HG02610 (cell line): ENCODE measurements around the gene SLC25A26.
"Not testable (repeated sequence)": the region's sequence is repeated elsewhere in the genome, so short reads cannot be mapped to it uniquely, and the experiment has no call there.

Source experiments
- ATAC-seq: cut with Tn5 transposase; IDR thresholded peaks from one replicate; pipeline ENCODE4 v1.9.1; 2021; ENCODE audit warnings: mild to moderate bottlenecking, moderate library complexity; ENCODE audit not compliant: unreplicated experiment

Gene SLC25A26

DNA sequence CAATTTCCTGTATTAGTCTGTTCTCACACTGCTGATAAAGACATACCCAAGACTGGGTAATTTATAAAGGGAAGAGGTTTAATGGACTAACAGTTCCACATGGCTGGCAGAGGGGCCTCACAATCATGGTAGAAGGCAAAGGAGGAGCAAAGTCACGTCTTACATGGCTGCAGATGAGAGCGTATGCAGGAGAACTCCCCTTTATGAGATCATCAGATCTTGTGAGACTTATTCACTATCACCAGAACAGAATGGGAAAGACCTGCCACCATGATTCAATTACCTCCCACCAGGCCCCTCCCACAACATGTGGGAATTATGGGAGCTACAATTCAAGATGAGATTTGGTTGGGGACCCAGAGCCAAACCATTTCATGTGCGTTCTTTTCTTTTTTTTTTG is 5.3 kb downstream of the SLC25A26 start:
- ATAC-seq = not testable (repeated sequence)

DNA sequence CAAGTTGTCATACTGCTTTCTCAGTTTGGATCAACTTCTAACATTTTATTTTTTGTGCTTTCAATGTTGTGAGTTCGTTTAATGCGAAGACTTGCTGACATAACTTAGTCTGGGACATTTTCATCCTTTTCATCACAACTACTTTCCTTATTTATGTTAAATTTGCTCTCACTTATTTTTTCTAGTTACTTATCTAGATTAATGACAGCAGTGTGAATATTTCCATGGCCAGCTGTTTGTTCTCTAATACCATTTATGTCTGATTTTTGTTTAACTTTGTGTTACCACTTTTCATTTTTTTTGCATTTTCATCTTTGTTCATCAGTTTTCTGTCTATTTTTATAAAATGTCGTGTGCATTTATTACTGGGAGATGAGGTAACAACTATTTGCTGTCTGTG is 6.2 kb downstream of the SLC25A26 start:
- no peak for ATAC-seq

DNA sequence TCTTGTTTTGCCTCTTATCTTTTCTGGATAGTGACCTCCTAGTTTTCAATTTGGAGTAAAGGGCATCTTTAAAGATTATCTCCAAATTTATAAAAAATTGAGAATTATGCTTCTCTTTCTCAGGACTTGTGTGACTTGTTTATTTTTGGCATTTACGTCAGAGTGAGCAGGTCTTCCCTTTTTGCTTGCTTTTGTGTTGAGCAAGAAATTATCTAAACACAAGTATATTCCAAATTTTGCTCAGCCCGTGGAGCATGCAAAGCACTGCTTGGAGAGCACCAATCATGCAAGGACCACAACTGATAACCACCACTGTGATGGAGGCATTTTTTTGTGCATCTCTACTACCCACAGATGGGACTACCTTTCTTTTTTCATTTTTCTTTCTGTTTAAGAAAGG is 7.1 kb downstream of the SLC25A26 start:
- no peak for ATAC-seq

DNA sequence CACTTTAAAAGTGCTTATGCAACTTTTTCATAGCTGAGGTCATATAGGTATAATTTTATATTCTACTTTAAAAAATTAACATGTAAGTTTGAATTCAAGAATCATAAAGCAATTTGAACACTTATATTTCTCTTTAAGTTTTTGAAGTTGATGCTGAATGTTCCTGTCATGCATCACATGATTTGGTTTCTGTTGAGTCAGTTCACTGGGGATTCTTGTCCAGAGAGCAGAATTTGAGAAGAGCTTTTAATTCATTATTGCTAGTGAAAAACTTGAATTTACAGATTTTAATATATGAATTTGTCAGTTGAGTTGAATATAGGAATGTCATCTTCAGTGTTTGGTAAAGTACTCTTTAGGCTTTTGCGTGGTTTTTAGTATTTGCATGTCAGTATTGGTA is 7.9 kb downstream of the SLC25A26 start:
- peak; percentile 42 for ATAC-seq

DNA sequence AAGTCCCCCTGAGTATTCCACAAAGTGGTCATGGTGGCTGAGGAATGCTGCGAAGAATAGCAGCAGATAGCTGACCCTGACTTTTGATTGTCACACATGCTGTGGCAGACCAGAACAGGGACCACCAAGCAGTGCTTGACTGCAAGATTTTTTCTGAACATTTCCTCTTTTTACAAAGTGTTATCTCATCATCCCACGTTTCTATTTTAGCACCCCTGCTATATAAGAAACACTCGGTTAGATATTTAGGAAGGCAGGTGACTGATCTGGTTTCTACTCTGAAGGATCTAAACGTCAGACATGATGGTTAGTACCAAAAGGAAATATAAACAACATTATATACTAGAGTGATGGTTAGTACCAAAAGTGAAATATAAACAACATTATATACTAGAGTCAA is 9.1 kb downstream of the SLC25A26 start:
- no peak for ATAC-seq

DNA sequence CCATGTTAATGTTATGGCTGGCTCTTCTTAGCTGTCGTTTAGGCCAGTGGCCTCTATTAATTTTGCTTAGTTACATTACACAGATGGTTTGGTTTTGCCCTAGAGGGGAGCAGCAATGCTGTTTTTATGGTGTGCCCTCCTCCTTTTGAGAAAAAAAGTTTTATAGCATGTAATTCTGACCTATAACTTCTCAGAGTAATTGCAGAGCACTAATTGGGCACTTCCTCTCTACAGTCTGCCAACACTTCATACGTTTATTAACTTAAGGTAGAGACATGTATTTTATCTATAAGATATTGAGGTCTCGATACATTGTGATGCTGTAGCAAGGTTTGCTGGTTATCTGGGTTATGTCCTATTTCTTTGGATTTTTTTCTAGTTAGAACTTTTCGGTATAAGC is 12.2 kb downstream of the SLC25A26 start:
- no peak for ATAC-seq

DNA sequence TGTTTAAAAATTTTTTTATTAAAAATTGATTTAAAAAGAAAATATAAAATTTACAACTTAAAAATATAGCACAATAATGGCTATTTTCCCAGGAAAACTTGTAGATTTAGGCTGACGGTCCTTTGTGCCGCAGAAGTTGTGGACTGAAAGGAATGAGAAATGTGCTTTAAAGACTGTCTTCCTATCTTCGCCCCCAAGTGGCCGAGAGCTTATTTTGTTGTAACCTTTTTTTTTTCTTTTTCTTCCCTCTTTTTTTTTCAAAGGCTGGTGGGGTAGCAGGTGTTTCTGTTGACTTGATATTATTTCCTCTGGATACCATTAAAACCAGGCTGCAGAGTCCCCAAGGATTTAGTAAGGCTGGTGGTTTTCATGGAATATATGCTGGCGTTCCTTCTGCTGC is 15.5 kb downstream of the SLC25A26 start:
- ATAC-seq = no peak

DNA sequence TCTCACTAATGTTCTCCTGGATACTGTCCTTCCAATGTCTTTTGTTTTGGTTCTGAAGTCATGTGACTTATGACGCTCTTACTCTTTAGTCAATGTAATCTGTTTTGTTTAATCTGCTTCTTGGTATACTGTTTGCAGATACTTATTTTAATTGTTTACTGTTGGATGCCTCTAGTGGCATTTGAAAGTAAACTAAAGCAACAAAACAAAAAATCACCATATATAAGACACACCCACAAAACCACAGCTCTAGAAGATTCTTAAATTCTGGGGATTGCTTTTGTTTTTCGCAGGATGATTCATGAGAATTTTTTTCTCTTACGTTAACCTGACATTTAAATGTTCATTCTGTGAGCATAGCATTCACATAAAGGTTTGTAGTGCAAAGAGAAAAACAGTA is 16.8 kb downstream of the SLC25A26 start:
- no peak for ATAC-seq

DNA sequence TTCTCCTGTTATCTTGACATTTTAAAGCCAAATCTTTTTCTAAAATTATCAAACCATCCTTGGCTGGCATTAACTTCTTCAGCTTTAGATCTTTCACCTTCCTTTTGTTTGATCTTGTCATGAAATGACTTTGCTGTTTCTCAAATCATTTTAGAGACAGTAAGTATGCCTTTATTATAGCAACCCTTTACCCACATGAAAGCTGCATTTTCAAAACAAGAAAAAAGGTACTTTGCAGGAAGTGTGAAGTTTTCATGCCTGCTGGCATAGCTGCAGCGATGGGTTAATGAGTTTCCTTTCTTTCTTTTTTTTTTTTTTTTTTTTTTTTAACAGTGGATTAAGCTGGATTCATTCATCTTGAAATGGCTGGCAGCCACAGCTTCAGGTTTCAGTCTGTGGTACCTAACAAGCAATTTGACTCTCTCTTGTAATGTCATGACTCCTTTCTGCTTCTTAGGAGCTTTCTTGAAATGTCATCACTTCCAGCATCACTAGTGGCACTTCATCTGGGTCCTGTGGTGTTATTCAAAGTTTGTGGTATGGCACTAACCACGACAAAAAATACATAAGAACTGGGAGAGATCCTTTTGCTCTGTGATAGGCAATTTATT is 18.8 kb downstream of the SLC25A26 start:
- peak; percentile 78 for ATAC-seq

DNA sequence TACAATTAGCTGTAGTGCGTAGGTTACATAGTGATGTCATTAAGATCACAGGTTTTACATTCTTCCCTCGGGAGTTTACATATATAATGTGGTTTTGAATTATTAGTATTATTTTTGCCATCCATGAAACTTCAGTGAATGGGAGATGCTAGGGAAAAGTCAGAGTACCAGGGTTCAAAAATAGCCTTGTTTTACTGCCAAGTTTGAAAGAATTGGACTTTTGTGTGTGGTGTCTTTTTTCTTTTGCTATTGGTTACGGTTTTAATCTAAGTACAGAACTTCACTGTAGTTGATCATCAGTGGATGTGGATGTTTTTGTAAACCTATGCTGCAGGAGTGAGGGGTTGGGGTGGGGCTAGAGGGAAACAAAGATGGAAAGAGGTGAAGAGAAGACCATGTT is 20.7 kb downstream of the SLC25A26 start:
- no peak for ATAC-seq

DNA sequence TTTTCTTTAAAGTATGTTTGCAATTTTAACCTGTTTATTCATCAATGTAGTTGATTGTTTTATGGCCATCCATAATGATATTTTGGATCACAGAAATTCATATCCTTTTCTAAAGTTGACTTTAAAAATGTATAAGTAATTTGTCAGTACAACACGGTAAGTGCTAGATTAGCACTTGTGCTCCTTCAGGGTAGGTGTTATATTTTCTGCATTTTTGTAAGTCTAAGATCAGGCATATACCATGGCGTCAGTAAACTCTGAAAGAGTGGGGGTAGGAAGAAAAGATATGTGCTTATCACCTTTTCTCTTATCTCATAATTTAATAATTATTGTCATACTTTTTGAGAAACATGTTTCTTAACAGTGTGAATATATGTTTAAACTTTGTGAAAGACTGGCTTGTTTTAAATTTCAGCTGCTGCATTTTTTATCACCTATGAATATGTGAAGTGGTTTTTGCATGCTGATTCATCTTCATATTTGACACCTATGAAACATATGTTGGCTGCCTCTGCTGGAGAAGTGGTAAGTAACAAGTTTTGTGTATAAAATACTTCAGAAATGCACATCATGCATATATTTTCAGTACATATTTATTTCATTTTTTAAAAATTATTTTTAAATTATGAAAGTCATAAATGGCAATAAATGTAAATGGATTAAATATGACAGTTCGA is 22.1 kb downstream of the SLC25A26 start:
- ATAC-seq = no peak

DNA sequence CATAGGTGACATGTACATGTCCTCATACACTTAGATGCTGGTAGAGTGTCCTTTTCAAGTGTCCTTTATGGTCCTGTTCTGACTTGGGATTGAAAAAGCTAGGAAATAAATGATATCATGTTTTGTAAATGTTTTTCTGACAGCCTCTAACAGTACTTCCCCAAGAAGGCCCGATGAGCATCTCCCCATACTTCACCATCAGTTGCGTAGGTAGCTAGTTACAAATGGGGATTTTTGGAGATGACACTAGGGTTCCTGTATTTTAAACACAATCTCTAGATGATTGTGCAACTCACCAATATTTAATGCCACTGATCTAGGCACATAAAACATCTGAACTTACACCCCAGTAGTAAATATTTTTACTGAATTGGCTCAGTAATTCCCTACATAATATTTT is 27.8 kb downstream of the SLC25A26 start:
- ATAC-seq = no peak

DNA sequence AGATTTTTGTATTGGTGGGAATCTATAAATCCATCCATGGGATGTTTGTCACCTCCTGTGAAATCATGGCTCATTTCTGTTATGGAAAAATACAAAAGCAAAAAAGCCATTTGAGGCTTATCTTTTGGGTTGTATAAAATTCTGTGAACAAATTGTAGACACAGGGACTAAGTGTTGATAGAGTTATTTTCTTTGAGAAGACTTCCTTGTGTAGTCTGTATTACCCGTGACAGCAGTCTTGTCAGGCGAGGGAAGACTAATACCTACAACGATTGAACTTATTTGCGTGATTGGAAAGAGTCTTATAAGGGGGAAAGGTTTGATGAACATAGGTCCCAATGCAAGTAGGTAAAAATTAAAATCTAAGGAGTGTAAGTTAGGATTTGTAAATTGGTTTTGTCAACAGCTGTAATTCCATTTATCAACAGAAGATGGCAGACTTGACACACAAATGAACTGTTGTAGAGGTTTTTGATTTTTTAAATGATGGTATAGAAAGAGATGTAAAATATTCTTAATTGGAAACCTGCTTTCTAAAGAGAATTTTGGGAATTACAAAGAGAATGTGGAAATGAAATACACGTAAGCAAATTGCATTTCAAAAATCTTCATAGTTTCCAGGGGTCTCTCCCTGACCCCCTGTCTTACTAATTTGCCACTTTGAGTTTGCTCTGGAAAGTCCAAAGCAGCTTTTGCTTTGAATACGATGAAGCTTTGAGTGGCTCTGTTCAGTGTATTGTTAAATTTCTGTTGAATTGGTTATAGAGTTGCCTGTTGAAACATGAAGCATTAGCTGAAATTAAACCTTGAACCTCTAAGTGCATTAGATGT is 33.2 kb downstream of the SLC25A26 start:
- ATAC-seq = no peak

DNA sequence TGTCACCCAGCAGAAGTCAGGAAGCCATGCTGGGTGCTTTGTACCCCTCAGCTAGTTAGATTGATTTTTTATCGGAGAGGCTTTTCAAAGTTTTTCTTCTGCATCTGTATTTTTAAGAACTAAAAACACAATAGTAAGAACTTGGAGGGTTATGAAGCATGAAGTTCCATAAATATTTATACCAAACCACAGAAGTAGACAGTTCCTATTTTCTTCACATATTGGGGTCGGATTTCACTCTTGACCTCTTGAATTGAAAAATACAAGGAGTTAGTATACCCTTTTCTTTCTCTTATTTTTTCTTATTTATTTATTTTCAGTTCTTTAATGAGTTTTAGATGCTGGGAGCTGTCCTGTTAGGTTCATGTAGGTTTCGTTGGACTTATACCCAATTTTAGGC is 35.1 kb downstream of the SLC25A26 start:
- ATAC-seq = no peak

DNA sequence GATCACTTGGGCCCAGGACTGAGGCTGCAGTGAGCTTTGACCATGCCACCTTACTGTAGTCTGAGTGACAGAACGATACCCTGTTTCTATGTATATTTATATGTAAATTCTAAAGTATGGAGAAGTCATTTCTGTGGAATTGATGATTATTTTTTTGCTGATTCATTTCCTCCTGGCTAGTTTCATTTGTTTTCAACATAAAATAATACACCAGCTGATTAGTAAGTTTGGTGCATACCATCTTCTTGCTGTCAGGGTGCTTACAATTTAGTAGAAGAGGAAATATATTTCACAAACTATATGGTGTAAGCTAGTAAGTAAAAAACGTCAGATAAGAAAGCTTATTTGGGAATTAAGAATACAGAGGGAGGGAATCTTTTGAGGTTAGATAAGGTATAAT is 36.0 kb downstream of the SLC25A26 start:
- ATAC-seq = no peak

DNA sequence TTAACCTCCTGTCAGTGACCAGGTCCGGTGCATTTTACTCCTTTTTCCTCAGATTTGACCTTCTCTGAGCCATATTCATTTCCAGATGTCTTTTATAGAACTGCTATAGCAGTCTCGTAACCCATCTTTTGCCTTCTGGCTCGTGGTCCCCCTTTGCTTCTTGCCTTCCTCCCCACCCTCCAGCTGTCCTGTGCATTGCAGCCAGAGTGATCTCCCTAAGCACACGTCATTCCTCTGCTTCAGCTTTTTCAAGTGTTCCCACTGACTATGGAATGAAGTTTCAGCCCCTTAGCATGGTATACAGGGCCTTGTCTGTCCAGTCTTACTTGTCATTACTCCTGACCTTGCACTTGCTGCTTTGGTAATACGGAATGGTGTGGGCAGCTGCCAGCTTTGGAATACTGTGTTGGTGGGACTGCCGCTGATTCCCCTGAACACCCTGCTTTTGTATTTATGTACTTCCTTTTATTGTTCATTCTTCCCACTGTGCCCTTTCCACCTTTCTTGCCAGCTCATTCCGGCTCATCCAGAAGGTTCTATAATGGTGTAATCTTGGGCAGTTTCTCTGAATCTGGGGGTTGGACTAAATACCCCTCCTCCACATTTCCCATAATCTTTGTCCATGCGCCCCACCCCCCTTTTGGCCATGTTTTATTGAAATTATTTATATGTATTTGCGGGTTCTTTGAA is 38.9 kb downstream of the SLC25A26 start:
- no peak for ATAC-seq

DNA sequence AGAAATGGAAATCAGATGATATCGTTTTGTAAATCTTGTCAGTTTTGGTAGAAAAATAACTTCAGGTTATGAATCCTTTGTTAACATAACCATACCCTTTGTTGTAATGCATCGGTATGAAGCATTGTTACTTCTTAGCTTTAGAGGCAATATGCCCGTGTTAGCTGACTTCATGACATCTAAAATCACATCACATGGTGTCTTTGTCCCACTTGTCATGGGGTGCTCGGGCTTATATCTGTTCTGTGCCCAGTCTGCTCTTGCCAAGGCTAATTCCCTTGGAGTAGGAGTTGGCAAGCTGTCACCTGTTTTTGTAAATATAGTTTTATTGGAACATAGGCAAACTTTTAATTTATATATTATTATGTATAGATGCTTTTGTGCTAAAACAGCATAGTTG is 39.6 kb downstream of the SLC25A26 start:
- ATAC-seq = no peak

DNA sequence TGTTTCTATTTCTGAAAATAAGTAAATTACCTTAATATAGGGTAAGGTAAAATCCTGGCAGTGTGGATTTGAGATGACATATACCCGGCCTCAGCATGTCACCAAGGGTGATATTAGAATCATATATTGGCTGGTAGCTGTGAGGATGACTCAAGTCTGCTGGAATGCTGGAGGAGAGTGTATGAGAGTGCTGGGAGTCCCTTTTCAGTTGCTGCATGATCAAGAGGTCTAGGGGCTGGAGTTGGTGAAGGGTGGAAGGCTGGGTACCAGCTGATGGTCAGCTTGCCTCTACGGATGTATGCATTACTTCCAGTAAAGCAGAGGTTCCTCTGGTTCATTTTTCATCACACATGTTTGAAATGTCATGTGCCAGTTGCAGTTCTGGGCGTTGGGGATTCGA is 40.6 kb downstream of the SLC25A26 start:
- ATAC-seq = no peak

DNA sequence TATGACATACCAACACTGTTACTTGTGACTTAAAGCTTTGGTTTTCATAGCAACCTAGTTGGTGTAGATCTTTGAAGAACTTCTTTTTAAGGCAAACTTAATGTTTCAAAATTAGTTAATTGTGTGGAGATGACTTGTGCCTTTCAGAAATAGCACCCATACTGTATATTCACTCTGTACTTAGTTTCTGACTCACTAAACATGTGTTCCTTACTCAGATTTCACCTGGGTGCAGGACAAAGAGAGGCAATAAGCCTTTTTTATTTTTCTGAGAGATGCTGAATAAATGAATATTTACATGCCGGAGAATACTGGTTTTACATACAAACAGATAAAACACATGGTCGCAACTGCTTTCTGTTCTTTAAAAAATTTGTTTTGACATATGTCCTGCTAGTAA is 44.8 kb downstream of the SLC25A26 start:
- ATAC-seq = no peak

DNA sequence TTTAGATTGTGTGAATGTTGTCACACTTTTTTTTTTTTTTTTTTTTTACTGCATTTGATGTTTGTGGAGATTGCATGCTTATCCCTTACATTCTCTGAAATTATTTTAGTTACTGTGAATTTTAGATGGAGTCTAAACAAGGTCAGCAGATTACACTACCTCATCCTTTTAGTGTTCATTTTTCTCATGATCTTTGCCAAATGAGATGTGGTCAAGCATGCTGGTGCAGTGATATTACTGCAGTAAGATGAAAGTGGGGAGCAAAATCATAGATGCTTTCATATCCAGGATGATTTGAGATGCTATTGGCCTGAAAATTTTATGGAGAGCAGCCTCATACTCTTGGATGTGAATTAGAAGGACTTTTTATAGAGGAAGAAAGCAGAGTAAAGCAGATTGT is 45.8 kb downstream of the SLC25A26 start:
- ATAC-seq = no peak

DNA sequence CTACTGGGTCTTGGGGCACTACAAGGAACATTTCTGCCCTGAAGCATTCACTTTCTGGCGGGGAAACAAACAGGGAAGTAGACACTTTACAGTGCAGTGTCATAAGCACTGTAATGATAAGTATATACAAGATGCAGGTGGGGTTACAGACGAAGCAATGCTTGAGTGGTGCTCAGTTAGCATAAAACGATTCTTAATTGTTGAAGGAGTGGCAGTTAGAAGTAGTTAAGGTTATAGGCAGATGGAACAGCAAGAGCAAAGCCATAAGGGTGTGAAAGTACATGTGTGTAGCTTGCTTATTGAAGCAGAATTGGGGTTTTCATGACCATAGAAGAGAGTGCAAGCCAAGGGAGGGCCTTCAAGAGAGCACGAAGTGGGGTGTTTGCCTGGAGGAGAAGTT is 46.2 kb downstream of the SLC25A26 start:
- ATAC-seq = peak; percentile 63

DNA sequence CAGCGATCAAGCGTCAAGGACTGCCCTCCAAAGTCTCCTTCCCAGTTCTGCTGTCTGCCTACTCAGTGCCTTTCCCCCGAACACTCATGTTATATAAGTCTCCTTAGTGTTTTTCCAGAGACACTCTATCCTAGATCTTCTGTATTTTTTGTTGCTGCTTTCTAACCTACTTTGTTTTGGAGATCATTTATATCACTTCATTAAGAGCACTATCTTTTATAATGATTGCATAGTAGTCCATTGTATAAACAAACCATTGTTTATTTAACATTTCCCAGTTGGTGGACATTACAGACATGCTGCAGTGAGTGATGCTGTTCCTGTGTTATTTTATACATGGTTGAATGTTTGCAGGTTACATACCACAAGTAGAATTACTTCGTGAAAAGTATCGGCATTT is 47.1 kb downstream of the SLC25A26 start:
- no peak for ATAC-seq
